ENCODE data around the gene TRMT1. TPM values are rescaled to one million over a fixed set of nuclear protein-coding genes. Genes with fewer than 3 reads are reported as not detected.

TRMT1 gene
- total RNA-seq, 1 donor from 2014 or later: 15.8 TPM

- DNase-seq (ENCODE audit: low spot score) (no peak), ATAC-seq (no peak)
Measured at GRCh38 chr19:13074378-13074777, 42.2 kb downstream of the TRMT1 start.

DNA sequence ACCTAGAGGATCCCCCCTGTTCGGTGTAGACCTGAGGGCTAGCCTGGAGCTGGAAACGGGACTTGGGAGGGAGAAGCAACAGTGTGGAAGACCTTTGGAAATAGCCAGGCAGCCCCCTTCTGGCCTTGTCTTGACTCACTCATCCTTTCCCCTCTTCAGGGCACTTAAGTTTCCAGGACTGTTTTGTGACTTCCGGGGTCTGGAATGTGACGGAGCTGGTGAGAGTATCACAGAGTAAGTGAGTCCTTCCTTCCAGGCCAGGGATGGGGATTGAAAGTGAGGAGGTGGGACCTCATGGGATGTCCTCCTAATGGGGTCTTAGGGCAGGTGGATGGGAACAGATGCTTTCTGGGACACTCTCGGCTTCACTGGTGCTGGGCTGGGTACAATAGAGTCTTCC lies 43.3 kb downstream of the TRMT1 start:
- DNase-seq (ENCODE audit: low spot score) (no peak), ATAC-seq (no peak)

GRCh38 chr19:13072188-13072908 lies 44.2 kb downstream of the TRMT1 start:
- DNase-seq (ENCODE audit: low spot score): no peak

GRCh38 chr19:13071444-13072187 lies 44.9 kb downstream of the TRMT1 start:
- ATAC-seq: no peak
- no peak for DNase-seq (ENCODE audit: low spot score)

More at GRCh38 chr19:13072188-13072908, 44.2 kb downstream of the TRMT1 start:
- ATAC-seq: no peak

DNA sequence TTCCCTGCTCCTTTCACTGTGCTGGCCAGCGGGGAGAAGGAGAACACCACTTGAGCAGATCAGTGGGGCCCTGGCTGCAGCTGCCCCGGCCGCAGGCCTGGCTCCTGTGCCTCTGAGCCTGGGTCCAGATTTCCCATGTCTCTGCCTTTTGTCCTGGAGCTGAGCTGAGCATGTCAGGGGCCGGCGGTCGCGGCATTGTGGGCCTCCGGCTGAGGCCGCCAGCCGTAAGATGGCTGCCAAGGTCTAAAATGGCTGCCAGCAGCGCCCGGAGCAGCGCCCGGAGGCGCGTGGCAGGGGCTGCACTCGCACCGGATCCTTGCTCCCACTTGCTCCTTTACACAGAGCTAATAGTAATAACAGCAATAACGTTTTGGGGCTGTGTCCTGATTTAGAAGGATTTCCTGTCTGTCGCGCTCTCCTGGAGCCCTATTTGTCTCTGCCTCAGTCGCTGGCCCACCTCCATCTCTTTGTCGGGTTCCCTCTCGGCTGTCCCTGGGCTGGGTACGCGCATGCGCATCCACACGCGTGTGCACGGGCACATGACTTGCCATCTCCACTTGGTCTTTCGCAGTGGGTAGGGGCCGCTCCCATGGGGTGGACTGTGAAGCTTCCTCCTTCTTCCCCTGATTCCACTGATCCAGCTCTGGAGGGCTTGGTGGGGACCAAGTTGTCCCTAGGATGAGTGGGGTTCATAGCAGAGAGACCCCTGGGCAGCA lies 46.0 kb downstream of the TRMT1 start:
- DNase-seq (ENCODE audit: low spot score) (no peak), ATAC-seq (no peak)

- ATAC-seq: no peak
- DNase-seq (ENCODE audit: low spot score): no peak
Measured at GRCh38 chr19:13069415-13070359, 46.9 kb downstream of the TRMT1 start.

- DNase-seq (ENCODE audit: low spot score) (no peak), ATAC-seq (no peak)
Measured at GRCh38 chr19:13068085-13068846, 48.3 kb downstream of the TRMT1 start.

- ATAC-seq: no peak
- DNase-seq (ENCODE audit: low spot score): no peak
Measured at GRCh38 chr19:13066933-13067807, 49.4 kb downstream of the TRMT1 start.

DNA sequence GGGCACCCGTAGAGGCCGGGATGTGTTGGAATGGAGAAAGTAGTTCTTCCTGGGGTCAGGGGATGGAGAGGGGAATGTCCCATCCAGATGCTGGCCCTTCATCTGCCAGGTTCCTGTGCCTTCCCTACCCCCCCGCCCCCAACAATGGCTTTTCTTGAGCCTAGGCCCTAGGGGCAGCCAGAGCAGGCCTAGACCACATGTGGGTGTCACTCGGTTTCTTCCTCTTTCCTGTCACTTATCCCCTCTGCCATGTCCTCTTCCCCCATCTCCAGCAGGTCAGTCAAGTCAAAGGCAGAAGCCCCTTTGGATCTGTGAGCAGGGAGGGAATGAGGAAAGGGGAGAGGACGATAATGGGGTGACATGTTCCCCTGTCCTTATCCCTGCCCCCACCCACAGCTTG lies 50.3 kb downstream of the TRMT1 start:
- no peak for ATAC-seq
- no peak for DNase-seq (ENCODE audit: low spot score)

DNA sequence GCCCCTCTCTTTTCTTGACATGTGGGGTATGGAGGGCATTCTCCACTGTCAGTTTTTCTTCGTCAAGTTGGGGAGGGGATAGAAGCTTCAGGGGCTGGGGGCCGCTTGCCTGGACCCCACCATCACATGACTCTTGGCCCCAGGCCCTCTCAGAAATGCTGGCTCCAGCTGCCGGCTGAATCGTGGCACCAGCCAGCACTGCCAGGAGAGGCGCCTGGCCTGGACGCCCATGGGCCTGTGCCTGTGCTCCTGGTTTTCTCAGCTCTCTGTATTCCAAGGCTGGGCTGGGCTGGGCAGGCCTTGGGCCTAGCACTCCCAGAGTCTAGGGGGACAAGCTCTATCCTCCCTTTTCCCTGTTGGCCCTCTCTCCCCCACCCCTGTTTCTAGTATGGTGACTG lies 52.4 kb downstream of the TRMT1 start:
- ATAC-seq: no peak

DNA sequence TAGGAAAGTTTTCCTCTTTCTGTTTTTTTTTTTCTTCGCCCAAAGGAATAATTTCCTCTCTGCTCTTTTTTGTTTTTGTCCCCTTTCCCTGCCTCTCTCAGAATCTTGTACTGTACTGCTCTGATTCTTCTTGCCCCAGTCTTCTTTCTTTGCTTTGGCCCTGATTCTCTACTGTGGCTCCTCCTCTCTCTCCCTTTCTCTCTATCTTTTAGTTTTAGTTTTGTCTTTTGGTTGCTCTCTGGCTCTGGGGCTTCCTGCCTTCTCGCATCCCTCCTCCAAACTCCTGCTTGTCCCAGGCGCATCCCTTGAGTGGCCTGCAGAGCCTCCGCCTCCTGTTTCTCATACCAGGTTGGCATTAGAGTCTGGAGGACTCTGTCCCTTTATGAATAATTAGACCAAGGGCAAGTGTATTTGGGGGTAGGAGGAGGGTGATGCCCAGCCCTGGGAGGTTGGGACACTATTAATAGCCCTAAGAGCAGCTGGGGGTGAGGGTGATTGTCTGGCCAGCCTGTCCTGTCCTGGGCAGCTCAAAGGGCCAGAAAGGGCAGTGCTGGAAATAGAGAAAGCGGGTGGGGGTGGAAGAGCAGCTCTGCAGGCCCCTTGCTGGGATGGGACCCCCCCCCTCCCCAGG lies 53.0 kb downstream of the TRMT1 start:
- DNase-seq (ENCODE audit: low spot score) (no peak), ATAC-seq (no peak)

More for the DNA sequence above, 52.4 kb downstream of the TRMT1 start:
- DNase-seq (ENCODE audit: low spot score): no peak

DNA sequence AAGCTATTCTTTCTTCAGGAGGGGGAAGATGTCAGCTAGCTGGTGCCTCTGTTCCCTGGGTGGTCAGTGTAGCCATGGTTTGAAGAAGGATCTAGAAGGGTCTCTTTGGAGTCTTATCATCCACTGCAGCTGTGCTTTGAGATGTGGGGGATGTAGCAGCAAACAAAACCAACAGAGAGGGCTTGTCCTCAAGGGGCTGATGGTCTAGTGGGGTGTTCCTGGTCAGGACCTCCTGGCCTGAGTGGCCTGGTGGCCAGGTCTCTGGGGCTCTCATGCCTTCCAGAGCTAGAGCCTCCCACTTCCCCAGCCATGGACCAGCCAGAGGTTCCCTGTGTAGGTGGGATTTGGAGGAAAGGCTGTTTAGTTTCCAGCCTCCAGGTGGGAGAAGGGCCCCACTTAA lies 54.2 kb downstream of the TRMT1 start:
- DNase-seq (ENCODE audit: low spot score): no peak
- ATAC-seq: no peak

GRCh38 chr19:13060964-13061927 lies 55.3 kb downstream of the TRMT1 start:
- peak; percentile 80 for DNase-seq (ENCODE audit: low spot score)
- peak; percentile 94 for ATAC-seq

- DNase-seq (ENCODE audit: low spot score) (no peak), ATAC-seq (no peak)
Measured at GRCh38 chr19:13060233-13060963, 56.1 kb downstream of the TRMT1 start.

DNA sequence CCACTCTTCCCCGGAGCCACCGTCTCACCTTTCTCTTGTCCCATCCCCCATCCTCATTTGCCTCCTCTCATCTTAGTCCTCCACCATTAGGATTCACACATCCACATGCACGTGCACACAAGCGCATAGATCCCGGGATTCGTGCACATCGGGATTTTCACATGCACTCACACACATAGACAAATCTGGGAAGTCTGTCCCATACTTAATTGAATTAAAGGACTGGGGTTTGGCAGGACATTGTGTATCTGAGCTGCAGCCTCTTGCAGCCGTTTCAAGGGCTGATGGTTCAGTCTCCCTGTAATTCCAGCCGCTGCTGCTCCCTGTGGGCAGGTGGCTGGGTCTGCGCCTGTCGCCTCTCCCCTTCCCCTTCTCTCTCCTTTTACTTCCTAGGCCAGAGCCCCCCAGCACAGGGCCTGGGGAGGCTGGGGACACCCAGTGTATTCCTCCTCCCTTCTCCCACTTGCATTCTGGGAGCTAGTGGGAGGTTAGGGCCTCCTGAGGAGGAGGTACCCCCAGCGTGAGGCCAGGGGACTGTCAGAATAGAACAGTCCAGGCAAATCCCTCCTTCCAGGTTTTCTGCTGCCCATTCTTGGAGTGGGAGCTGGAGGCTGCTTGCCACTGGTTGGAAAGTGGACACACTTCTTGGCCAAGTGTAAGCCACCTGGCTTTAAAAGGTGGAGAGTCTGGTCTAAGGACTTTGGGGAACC lies 57.4 kb downstream of the TRMT1 start:
- no peak for ATAC-seq
- no peak for DNase-seq (ENCODE audit: low spot score)

- no peak for DNase-seq (ENCODE audit: low spot score)
- ATAC-seq: no peak
Measured at GRCh38 chr19:13057744-13058143, 58.8 kb downstream of the TRMT1 start.
